Spinal cord (tissue), 10 donors: ENCODE results near the gene IL11. TPM values are rescaled to one million over a fixed set of nuclear protein-coding genes. Genes with fewer than 3 reads are reported as not detected.

ENCODE experiments used
- DNase-seq, 6 donors: peaks; one replicate each; pipeline versions ENCODE4 v3.0.0 to v3.0.0-alpha.2; 2013 to 2015; ENCODE audit warnings: low spot score in 6 of 6, low read depth in 4 of 6
- H3K27ac ChIP-seq: one replicate; pipeline ENCODE4 v1.5.1; 2013; ENCODE audit warnings: low read depth, low read length, control low read depth
- H3K27me3 ChIP-seq: one replicate; pipeline ENCODE4 v1.6.1; 2013; ENCODE audit warnings: low read length; ENCODE audit not compliant: control insufficient read depth, insufficient read depth
- H3K36me3 ChIP-seq: one replicate; pipeline ENCODE4 v1.6.1; 2013; ENCODE audit warnings: low read length; ENCODE audit not compliant: control insufficient read depth, insufficient read depth
- H3K4me1 ChIP-seq: one replicate; pipeline ENCODE4 v1.6.1; 2013; ENCODE audit warnings: low read length; ENCODE audit not compliant: control insufficient read depth, insufficient read depth
- H3K4me3 ChIP-seq: one replicate; pipeline ENCODE4 v1.5.1; 2013; ENCODE audit warnings: low read depth, low read length, control low read depth
- H3K9me3 ChIP-seq: one replicate; pipeline ENCODE4 v1.6.1; 2013; ENCODE audit warnings: low read length; ENCODE audit not compliant: control insufficient read depth, insufficient read depth
- WGBS: methylation state at CpG from one replicate; pipeline ENCODE4 v1.1.5; 2013; ENCODE audit warnings: missing lambda C conversion rate; ENCODE audit not compliant: insufficient coverage; 5-methylcytosine and 5-hydroxymethylcytosine counted together
- polyA plus RNA-seq, 2 donors: library from polyadenylated mRNA; unstranded; fragments of 120-200 nt; gene quantifications; one replicate each; pipeline ENCODE4 v1.2.1, GENCODE V29; 2013; ENCODE audit not compliant: insufficient read length in 2 of 2
- total RNA-seq, 2 donors: library from RNA; depleted of rRNA in 1 of 2; stranded (reverse); fragments of 120-200 nt in 1 of 2; fragments of >200 nt in 1 of 2; gene quantifications; one replicate each; pipeline versions ENCODE4 v1.2.3 to v1.2.4, GENCODE V29; 2013 to 2014
- donor health status: healthy.

IL11 gene
- total and polyA plus RNA-seq, 4 donors, result 0.20 to 1.9 (median 0.87) TPM

DNA sequence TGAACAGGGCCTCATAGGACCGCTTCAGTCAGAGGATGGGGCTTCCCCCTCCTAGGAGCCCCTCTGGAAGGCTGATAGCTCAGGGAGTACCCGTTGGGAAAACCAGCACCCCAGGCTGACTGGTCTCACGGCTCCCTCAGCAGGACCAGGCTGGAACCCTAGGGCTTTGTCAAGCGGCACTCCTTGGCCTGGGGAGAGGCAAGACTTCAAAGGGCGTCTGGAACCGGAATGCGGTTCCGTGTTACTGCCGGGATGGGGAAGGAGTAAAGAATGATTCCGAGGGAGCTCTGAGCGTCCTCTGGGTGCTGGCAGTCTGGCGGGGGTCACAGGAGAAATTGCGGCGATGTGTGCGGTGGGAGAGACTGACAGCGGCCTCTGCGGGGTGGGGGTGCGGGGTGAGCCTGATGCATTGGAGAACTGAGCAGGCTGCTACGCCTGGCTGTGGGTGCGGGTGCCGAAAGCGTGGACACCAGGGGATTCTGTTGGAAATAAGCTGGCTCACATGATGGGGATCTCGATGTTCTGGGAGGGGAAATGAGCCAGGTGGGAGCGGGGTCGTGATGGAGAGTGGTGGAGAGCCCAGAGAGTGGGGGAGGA lies 17.6 kb downstream of the IL11 start:
- WGBS, result 70% methylated on average over 25 of the region's 25 CpGs
- peaks cover 21% of the 10 kb centered on the region for H3K36me3 ChIP-seq
- H3K4me3 ChIP-seq, result no peak overlapping the region
- no peak overlapping the region for H3K27ac ChIP-seq
- peaks cover 43% of the 10 kb centered on the region for H3K27me3 ChIP-seq
- no peak for DNase-seq
- H3K4me1 ChIP-seq, result peaks cover 37% of the 10 kb centered on the region
- no peaks in the 10 kb centered on the region for H3K9me3 ChIP-seq

DNA sequence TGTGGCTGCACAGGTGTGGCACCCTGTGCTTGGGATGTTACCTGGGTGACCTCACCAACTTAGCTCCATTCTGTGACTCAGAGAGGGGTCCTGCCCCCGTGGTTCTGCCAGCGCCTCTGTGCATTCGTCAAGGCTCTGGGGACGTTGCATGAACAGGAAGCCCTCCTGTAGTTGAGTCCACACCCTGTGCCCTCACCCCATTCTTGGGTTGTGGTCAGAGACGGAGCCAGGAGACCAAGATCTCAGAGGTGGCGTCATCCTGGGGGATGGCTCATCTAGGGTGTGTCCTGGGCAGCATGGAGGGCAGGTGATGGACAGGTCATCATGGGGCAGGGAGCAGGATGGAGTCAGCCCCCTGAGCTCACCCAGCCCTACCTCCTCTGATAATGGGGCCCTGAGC lies 18.2 kb downstream of the IL11 start:
- Histone ChIP-seq H3K9me3 (no peaks in the 10 kb centered on the region), H3K27me3 (peaks cover 43% of the 10 kb centered on the region), H3K4me1 (peaks cover 38% of the 10 kb centered on the region), H3K4me3 (no peak overlapping the region), H3K27ac (no peak overlapping the region), H3K36me3 (peaks cover 27% of the 10 kb centered on the region)
- DNase-seq, result no peak
- WGBS, result 83% methylated on average over 6 of the region's 6 CpGs

DNA sequence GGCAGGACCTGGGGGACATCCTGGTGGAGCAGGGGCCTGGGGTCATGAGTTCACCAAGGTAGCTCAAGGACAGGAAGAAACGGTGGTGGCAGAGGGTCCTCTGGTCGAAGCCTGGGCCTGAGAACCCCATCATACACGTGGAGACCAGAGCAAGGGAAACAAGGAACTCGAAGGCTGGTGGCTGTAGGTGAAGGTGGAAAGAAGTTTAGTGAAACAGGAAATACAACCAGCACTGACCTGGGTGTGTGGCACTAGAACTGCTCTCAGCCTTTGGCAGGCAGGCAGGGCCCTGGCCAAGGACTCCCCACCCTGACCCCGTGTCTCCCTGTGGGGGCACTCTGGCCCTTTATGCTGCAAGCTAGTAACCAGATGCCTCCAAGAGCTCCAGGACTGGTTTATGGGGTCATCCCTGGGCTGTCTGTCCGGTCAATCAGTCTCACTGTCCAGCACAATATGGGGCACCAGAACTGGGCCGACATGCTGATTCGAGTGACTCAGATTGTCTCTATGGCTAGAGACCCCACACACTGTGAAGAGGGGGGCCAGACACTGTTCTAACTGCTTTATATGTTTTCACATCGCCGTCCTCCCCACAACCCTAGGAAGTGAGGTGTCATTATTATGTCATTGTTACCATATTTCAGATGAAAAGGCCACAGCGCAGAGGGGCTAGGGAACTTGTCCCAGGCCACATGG lies 19.5 kb downstream of the IL11 start:
- Histone ChIP-seq H3K4me1 (peaks cover 41% of the 10 kb centered on the region), H3K27me3 (peaks cover 40% of the 10 kb centered on the region), H3K4me3 (no peak overlapping the region), H3K27ac (no peak overlapping the region), H3K36me3 (peaks cover 40% of the 10 kb centered on the region), H3K9me3 (no peaks in the 10 kb centered on the region)
- 78% methylated on average over 8 of the region's 11 CpGs for WGBS
- DNase-seq, result no peak

DNA sequence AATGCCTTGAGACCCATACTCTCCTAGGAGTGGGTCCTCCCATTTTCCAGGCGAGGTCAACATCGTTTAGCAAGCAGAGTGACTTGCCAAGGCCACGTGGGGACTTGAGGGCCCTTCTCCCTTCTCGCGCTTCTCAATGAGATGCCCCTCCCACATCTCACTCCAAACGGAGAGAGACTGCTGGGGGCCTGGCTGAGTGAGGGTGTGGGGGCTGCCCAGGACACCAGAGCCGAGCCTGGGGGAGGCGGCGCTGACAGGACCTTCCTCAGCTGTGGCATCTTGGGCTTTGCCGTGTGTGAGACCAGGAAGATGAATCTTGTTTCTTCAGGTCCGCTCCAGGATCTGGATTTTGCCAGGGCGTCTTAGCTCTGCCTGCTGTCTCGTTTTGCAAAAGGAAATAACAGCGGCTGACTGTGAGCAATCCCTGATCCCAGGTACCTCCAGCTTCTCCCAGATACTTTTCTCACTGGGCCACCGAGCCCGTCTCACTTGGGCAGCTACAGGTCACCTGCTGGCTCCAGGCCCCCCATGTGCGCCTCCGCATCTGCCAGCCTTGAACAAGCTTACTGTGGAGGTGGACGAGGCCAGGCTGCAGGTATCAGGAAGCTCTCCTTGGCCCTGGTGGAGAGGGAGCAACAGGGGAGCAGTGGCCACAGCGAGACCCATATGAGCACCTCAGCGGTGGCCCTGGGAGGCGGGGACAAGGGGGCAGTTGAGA lies 21.8 kb downstream of the IL11 start:
- peak in 1 of 6 donors; percentile 40 for DNase-seq
- Histone ChIP-seq H3K4me3 (no peak overlapping the region), H3K36me3 (peaks cover 63% of the 10 kb centered on the region), H3K9me3 (no peaks in the 10 kb centered on the region), H3K27me3 (peaks cover 24% of the 10 kb centered on the region), H3K27ac (no peak overlapping the region), H3K4me1 (peaks cover 48% of the 10 kb centered on the region)
- 52% methylated on average over 17 of the region's 22 CpGs for WGBS

DNA sequence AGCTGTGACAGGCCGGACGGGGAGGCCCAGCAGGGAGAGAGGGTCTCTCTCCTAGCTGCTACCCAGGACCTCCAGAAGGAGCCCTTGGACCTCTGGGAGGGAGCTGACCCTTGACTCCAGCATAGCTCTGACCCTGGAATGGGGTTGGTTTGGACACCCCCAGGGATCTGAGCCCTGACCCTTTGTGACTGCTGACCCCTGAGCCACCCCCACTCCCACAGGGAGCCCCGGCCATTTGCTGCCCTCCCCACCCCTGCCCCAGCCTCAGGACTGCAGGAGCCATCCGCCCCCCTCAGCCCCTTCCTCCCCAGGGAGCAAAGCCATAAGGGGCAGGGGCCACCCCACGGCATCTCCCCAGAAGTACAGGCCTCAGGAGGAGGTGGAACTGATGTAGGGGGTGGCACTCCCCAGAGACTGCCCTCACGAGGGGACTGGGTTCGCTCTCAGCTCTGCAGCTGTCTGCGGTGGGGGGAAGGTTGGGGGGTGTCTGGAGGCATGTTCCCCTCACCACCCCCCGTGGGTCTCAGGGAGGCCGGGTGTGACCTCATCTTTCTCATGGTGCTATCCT lies 22.7 kb downstream of the IL11 start:
- Histone ChIP-seq H3K27ac (no peak overlapping the region), H3K4me1 (peaks cover 45% of the 10 kb centered on the region), H3K4me3 (no peak overlapping the region), H3K36me3 (peaks cover 72% of the 10 kb centered on the region), H3K9me3 (no peaks in the 10 kb centered on the region), H3K27me3 (peaks cover 15% of the 10 kb centered on the region)
- 92% methylated on average over 2 of the region's 10 CpGs for WGBS
- no peak for DNase-seq

DNA sequence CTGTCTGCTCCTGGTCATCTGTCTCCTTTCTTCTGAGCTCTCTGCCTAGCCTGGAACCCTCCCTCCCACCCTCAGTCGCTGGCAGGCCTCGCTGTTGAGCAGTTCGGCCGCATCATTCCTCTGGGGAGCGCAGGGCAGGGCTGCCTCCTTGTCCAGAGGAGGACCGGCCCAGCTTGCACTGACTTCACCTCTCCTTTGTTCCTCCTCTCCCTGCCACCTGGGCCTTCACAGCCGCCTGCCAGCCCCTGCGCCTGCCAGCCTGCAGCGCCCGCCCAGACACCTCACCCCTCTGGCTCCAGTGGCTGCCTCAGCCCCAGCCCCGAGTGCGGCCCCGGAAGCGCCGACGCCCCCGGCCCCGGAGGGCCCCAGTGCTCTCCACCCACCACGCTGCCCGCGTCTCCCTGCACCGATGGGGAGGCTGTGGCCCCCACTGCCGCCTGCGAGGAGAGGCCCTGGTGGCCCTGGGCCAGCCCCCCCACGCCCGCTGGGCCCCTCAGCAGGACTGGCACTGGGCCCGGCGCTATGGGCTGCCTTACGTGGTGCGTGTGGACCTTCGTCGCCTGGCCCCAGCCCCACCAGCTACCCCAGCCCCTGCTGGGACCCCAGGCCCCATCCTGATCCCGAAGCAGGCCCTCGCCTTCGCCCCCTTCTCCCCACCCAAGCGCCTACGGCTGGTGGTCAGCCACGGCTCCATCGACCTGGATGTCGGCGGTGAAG lies 23.4 kb downstream of the IL11 start:
- no peak overlapping the region for H3K27ac ChIP-seq
- H3K4me1 ChIP-seq, result peaks cover 46% of the 10 kb centered on the region
- no peaks in the 10 kb centered on the region for H3K9me3 ChIP-seq
- WGBS, result 82% methylated on average over 34 of the region's 41 CpGs
- no peak for DNase-seq
- H3K36me3 ChIP-seq, result peaks cover 79% of the 10 kb centered on the region
- H3K4me3 ChIP-seq, result no peak overlapping the region
- H3K27me3 ChIP-seq, result peaks cover 8% of the 10 kb centered on the region

DNA sequence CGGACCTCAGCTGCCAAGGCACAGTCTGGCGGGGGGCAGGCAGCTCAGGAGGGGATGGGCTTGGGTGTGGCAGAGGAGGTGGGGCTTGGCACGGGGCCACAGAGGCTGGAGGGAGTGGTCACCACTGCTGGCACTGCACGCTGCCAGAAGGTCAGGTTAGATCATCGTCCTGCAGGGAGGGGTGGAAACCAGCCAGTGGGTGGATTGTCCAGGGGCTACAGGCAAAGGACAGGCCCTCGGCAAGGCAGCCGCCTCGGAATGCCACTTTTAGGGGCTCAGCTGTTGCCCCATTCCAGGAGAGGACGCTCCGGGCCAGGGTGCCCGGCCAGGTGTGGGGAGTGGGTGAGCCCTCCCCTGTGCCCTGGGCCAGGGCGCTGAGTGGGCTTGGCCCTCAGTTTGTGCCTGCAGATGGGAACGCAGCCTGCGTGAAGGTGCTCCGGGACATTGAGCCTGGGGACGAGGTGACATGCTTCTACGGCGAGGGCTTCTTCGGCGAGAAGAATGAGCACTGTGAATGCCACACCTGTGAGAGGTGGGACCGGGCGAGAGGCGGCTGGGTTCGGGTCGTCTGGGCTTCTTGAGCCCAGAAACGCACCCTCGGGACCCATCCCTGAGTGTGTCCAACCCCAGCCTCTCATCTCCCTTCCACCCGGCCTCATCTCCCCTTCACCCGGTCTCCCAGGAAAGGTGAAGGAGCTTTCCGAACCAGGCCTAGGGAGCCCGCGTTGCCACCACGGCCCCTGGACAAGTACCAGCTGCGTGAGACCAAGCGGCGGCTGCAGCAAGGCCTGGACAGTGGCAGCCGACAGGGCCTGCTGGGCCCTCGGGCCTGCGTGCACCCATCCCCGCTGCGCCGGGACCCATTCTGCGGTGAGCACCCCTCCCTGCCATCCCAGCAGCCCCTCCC lies 24.2 kb downstream of the IL11 start:
- H3K4me3 ChIP-seq, result no peak overlapping the region
- no peaks in the 10 kb centered on the region for H3K9me3 ChIP-seq
- peaks cover 52% of the 10 kb centered on the region for H3K4me1 ChIP-seq
- DNase-seq, result peak in 1 of 6 donors; percentile 45
- H3K27me3 ChIP-seq, result peaks cover under 1% of the 10 kb centered on the region
- no peak overlapping the region for H3K27ac ChIP-seq
- peaks cover 82% of the 10 kb centered on the region for H3K36me3 ChIP-seq
- WGBS, result 83% methylated on average over 35 of the region's 43 CpGs

DNA sequence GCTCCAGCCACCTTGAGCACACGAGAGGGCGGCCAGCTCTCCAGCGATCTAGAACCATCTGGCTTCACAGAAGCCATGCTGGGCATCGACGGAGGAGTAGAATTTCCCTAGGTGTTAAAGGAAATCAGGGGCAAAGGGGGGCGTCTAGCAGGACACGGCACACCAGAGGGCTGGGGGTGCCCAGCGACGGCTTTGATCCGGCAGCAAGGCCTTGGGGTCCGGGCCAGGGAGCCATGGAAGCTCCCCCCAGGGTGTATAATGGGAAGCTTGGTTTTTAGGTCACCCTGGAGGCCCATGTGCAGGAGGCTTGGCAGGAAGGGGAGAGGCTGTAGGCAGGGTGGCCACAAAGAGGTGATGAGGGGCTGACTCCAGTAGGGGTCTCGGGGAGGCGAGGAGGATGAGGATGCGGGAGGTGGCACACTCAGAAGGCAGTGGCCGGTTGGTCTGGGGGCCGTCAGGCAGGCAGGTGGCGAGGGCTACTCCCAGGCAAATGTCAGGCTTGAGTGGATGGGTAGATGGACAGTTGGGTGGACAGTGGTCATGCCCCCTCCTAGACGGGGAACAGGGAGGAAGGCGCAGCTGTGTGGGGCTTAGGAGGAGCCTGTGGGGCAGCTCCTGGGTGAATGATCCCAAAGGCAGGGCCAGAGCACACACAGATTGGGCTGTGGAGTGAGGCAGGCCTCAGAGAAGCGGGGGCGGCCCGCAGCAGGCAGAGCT lies 25.0 kb downstream of the IL11 start:
- peaks cover 79% of the 10 kb centered on the region for H3K36me3 ChIP-seq
- 82% methylated on average over 22 of the region's 22 CpGs for WGBS
- DNase-seq, result no peak
- no peak overlapping the region for H3K27ac ChIP-seq
- no peaks in the 10 kb centered on the region for H3K27me3 ChIP-seq
- peaks cover 59% of the 10 kb centered on the region for H3K4me1 ChIP-seq
- H3K9me3 ChIP-seq, result no peaks in the 10 kb centered on the region
- H3K4me3 ChIP-seq, result no peak overlapping the region
